ENCODE results near the gene PHLDA2. TPM values are rescaled to one million over a fixed set of nuclear protein-coding genes. Genes with fewer than 3 reads are reported as not detected.

PHLDA2 gene
- total RNA-seq, 1 experiment from 2014 or later: 33.7 TPM

DNA sequence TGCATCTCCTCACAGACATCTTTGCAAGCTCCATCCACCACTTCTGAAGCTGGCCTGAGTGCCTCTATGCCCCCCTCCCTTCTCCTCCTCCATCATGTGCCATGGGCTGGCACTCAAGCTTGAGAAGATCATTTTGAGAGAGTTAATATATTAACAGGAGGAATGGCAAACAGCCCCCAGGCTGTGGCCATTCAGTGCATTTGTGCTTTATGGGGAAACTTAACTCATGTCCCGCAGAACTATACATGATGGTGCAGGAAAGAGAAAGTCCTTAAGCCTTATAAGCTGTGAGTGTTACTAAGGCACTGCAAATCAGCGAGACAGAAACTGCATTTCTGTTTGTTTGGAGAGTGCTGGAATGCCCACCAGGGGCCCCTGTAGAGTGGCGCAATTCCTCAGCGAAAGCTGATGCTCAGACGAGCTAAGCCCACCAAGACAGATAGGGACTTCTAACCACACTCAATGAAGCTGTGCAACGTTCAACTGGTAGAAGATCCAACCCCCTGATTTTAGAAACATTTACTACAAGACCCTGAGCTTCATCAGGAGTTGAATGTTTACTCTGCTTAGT lies 26.8 kb upstream of the PHLDA2 start:
- TF ChIP-seq, protein P1, sequence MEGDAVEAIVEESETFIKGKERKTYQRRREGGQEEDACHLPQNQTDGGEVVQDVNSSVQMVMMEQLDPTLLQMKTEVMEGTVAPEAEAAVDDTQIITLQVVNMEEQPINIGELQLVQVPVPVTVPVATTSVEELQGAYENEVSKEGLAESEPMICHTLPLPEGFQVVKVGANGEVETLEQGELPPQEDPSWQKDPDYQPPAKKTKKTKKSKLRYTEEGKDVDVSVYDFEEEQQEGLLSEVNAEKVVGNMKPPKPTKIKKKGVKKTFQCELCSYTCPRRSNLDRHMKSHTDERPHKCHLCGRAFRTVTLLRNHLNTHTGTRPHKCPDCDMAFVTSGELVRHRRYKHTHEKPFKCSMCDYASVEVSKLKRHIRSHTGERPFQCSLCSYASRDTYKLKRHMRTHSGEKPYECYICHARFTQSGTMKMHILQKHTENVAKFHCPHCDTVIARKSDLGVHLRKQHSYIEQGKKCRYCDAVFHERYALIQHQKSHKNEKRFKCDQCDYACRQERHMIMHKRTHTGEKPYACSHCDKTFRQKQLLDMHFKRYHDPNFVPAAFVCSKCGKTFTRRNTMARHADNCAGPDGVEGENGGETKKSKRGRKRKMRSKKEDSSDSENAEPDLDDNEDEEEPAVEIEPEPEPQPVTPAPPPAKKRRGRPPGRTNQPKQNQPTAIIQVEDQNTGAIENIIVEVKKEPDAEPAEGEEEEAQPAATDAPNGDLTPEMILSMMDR (conservative IDR thresholded peaks at IDR 0.05; ENCODE audit: low read depth, low read length): peak; percentile 40
- TF ChIP-seq EZH2 (IDR thresholded peaks at IDR 0.05; ENCODE audit: borderline replicate concordance, low read depth, low read length, poor library complexity, severe bottlenecking): no peak
- intact Hi-C loops (cut with micrococcal nuclease; ENCODE audit: unreplicated experiment): no loop called here
- Histone ChIP-seq H3K4me3 (ENCODE audit: low read depth, low read length, poor library complexity, severe bottlenecking) (no peak overlapping the region), H3K36me3 (ENCODE audit: insufficient read depth, low read length, poor library complexity, severe bottlenecking) (peaks cover 81% of the 10 kb centered on the region), H3K9me3 (ENCODE audit: low read depth, low read length, poor library complexity, severe bottlenecking) (no peaks in the 10 kb centered on the region), H3K27ac (ENCODE audit: low read depth, low read length, poor library complexity, severe bottlenecking) (no peak overlapping the region), H3K27me3 (replicated peaks; ENCODE audit: insufficient read depth, low read depth, low read length, poor library complexity) (no peaks in the 10 kb centered on the region), H3K4me1 (ENCODE audit: insufficient read depth, low read length, poor library complexity, severe bottlenecking) (peaks cover 47% of the 10 kb centered on the region)
- peak; percentile 64 for DNase-seq (ENCODE audit: low spot score)
- no TSS peak for BruUV-seq (replicated peaks)
- CTCF ChIA-PET: interaction anchor here (0.7 to 1.2 kb wide), 2 partner anchors 19 to 122 kb away, joined by 3 read pairs; no protein-coding TSS in a partner anchor
- POLR2A ChIA-PET (ENCODE audit: low non-redundant PET): no interaction called here

DNA sequence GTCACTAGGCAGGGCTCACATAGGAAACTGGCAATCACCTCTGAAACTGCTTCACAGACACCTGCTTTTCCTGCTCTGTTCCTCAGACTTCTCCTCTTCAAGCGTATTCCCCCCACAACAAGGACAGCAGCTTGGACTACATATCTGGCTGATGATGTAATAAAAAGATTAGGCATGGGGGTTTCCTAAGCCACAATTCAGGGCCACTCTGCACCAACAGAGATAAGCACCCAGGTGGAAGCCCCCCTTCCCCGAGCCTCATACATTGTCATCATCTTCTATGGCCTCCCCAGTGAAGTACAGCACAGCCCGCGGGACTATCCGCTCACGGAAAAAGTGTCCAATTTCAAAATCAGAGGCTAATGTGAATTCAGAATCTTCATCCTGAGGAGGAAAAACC lies 25.0 kb upstream of the PHLDA2 start:
- Histone ChIP-seq H3K27me3 (replicated peaks; ENCODE audit: insufficient read depth, low read depth, low read length, poor library complexity) (no peaks in the 10 kb centered on the region), H3K4me3 (ENCODE audit: low read depth, low read length, poor library complexity, severe bottlenecking) (no peak overlapping the region), H3K36me3 (ENCODE audit: insufficient read depth, low read length, poor library complexity, severe bottlenecking) (peaks cover 82% of the 10 kb centered on the region), H3K4me1 (ENCODE audit: insufficient read depth, low read length, poor library complexity, severe bottlenecking) (peaks cover 52% of the 10 kb centered on the region), H3K9me3 (ENCODE audit: low read depth, low read length, poor library complexity, severe bottlenecking) (no peaks in the 10 kb centered on the region), H3K27ac (ENCODE audit: low read depth, low read length, poor library complexity, severe bottlenecking) (no peak overlapping the region)
- POLR2A ChIA-PET (ENCODE audit: low non-redundant PET): no interaction called here
- DNase-seq (ENCODE audit: low spot score): no peak
- intact Hi-C loops (cut with micrococcal nuclease; ENCODE audit: unreplicated experiment): no loop called here
- TF ChIP-seq, protein P1 (conservative IDR thresholded peaks at IDR 0.05; ENCODE audit: low read depth, low read length): no peak
- BruUV-seq (replicated peaks): no TSS peak
- CTCF ChIA-PET: no interaction called here

DNA sequence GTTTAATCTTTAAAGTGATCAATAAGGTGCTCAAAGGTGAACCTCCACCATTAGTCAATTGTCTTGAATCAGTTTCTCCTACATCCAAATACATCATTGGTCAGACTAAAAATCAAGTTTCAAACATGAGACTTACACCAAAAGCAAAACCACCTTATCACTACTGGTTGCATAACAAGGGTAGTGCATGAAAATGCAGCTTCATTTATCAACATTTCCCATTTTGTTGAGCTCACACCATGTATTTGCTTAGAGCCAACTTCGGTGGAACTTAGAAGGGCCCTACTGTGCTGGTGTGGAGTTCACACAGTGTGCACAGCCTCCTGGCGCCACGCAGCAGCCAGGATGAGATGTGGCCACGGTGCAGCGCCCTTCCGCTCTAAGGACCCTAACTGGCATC lies 23.1 kb upstream of the PHLDA2 start:
- H3K4me3 ChIP-seq (ENCODE audit: low read depth, low read length, poor library complexity, severe bottlenecking): no peak overlapping the region
- CTCF ChIA-PET: no interaction called here
- no peak for DNase-seq (ENCODE audit: low spot score)
- peaks cover 46% of the 10 kb centered on the region for H3K4me1 ChIP-seq (ENCODE audit: insufficient read depth, low read length, poor library complexity, severe bottlenecking)
- intact Hi-C loops (cut with micrococcal nuclease; ENCODE audit: unreplicated experiment): no loop called here
- BruUV-seq (replicated peaks): no TSS peak
- H3K36me3 ChIP-seq (ENCODE audit: insufficient read depth, low read length, poor library complexity, severe bottlenecking): peaks cover 73% of the 10 kb centered on the region
- no peak for TF ChIP-seq EZH2 (IDR thresholded peaks at IDR 0.05; ENCODE audit: borderline replicate concordance, low read depth, low read length, poor library complexity, severe bottlenecking)
- no peaks in the 10 kb centered on the region for H3K27me3 ChIP-seq (replicated peaks; ENCODE audit: insufficient read depth, low read depth, low read length, poor library complexity)
- POLR2A ChIA-PET (ENCODE audit: low non-redundant PET): no interaction called here
- peak overlapping the region; percentile 68 for H3K27ac ChIP-seq (ENCODE audit: low read depth, low read length, poor library complexity, severe bottlenecking)
- H3K9me3 ChIP-seq (ENCODE audit: low read depth, low read length, poor library complexity, severe bottlenecking): no peaks in the 10 kb centered on the region

Measured in A673 (cell line).